ENCODE measurements around the gene NACAD.

GRCh38 chr7:45068236-45069023, 20.3 kb downstream of the NACAD start:
- no peak for TF ChIP-seq CTCF (conservative IDR thresholded peaks at IDR 0.05)
- no peak for TF ChIP-seq ZFX (IDR thresholded peaks at IDR 0.05)
